Left kidney (tissue), 2 donors: ENCODE measurements around the gene PGAP3. TPM values are rescaled to one million over a fixed set of nuclear protein-coding genes. Genes with fewer than 3 reads are reported as not detected.

Experiments
- DNase-seq: peaks from one replicate; pipeline ENCODE4 v3.0.0-alpha.2; 2013
- polyA plus RNA-seq: library from polyadenylated mRNA; unstranded; fragments of 120-200 nt; gene quantifications from one replicate; pipeline ENCODE4 v1.2.1, GENCODE V29; 2013; ENCODE audit not compliant: insufficient read length

Gene PGAP3
- polyA plus RNA-seq, 1 donor = 38.1 TPM

GRCh38 chr17:39673335-39674081 is 14.3 kb downstream of the PGAP3 start:
- DNase-seq = no peak

GRCh38 chr17:39672522-39673334 is 15.1 kb downstream of the PGAP3 start:
- DNase-seq = no peak

GRCh38 chr17:39671651-39672521 is 16.0 kb downstream of the PGAP3 start:
- DNase-seq = no peak

GRCh38 chr17:39670746-39671145 is 17.1 kb downstream of the PGAP3 start:
- DNase-seq = no peak

GRCh38 chr17:39669897-39670735 is 17.7 kb downstream of the PGAP3 start:
- DNase-seq = no peak

- DNase-seq = peak; percentile 59
Observed at GRCh38 chr17:39667945-39668924, 19.6 kb downstream of the PGAP3 start, which contains the start of gene PNMT. Gene PNMT (plus strand): TSS chr17:39668453. CDS start chr17:39668476, 23 bp downstream.

GRCh38 chr17:39667262-39667944 is 20.5 kb downstream of the PGAP3 start:
- no peak for DNase-seq

GRCh38 chr17:39666601-39667261 is 21.1 kb downstream of the PGAP3 start:
- no peak for DNase-seq

- no peak for DNase-seq
Observed at GRCh38 chr17:39666231-39666600, 21.6 kb downstream of the PGAP3 start.

- no peak for DNase-seq
Observed at GRCh38 chr17:39665642-39666224, 22.1 kb downstream of the PGAP3 start.

- no peak for DNase-seq
Observed at GRCh38 chr17:39664581-39665561, 23.0 kb downstream of the PGAP3 start, which contains the start of gene TCAP. Gene TCAP (plus strand): TSS chr17:39665349. CDS start chr17:39665360, 11 bp downstream.

GRCh38 chr17:39663688-39664580 is 23.9 kb downstream of the PGAP3 start:
- no peak for DNase-seq

- DNase-seq = no peak
Observed at GRCh38 chr17:39663340-39663687, 24.5 kb downstream of the PGAP3 start.

GRCh38 chr17:39662551-39663339 is 25.1 kb downstream of the PGAP3 start:
- no peak for DNase-seq
